GM18507 (cell line): Measurements from ENCODE around the gene UGGT1.
"Not testable (repeated sequence)": the region's sequence is repeated elsewhere in the genome, so short reads cannot be mapped to it uniquely, and the experiment has no call there.

Experiments
- DNase-seq: peaks from one replicate; pipeline ENCODE4 v3.0.0; 2011; ENCODE audit warnings: low read depth; ENCODE audit not compliant: insufficient read length; ENCODE audit errors: extremely low spot score
- FAIRE-seq: peaks from 2 replicates; lab custom pipeline; 2011; peaks lifted over from hg19 to GRCh38; lab: Jason Lieb, UNC

The UGGT1 gene

DNA sequence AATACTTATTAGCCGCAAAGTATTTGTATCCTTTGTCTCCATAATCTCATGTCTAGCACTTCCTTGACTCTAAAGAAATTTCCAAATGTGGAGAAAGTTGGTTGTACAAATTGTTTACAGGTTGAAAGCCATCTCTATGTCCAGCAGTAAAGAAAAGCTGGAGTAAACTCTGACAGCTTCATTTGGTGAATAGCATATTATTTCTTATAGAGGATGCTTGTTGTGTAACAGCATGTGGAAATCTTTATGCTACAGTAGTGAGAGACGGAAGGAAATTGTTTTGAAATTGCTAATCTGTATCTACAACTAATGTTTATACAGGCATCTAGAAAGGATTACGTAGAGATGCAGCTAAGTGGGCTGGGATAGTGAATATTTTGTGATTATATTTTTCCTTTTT lies 78.5 kb downstream of the UGGT1 start:
- DNase-seq (no peak), FAIRE-seq (no peak)

DNA sequence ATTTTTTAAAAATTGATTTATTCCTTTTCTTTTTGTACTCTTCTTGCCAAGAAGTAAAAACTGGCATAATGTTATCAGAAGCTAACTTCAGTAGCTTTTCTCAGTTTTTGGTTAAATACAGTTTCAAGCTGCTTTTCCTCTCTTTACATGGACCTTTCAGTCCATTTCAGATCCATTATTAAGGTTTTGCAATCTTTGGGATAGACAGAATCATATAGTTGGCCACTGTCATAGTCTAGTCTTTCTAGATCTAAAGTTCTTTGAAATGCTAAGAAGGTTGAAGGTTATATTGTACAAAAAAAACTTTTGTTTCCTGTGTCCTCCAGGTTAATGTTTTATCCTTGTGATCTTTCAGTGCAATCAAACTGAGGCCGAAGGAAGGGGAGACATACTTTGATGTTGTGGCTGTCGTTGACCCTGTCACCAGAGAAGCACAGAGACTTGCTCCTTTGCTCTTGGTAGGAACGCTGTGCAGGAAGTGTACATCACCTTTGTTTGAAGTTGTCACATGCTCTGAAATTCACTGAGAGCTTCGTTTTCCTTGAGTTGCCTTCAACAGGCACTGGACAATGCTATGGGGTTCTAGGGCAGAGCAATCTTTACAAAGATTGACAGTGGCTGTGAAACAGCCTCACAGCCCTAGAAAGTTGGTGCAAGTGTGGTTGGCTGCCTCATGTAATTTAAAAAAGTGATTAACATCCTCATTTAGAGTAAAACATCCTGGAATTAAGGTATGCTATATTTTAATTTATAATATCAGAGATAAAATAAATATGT lies 79.1 kb downstream of the UGGT1 start:
- FAIRE-seq (no peak), DNase-seq (no peak)

DNA sequence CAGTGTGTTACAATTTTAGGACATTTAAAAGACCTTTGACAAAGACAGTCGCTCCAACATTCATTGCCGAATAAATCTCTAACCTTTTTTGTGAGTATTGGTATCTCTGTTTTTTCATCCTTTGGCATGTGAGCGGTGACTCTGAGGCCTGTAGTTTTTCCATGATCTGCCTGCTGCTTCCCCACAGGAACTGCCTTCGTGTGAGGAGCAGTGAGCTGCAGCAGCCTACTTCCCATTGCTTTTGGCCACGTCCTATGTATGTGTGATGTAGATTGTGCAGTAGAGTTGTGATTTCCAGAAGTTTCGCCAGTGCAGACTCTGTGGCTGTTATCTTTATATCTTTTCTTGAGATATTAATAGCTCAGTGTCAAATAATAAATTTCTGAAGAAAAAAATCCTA lies 79.8 kb downstream of the UGGT1 start:
- no peak for FAIRE-seq
- no peak for DNase-seq

DNA sequence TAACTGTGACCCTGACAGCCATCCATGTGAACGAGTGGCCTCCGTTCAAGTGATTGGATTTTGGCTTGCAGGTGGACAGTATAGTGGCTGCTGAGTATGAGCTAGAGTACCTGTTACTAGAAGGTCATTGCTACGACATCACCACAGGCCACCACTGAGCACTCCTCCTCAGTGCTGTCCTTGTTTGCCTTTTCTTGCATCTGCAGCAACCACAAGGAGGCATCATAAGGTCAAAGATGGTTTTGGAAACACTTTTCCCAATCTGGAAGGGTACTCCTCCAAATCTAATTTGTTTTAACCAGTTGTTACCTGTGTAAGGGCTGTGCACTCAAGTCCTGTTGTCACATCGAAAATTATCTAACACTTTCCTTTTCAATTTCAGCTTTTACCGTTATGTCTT lies 81.2 kb downstream of the UGGT1 start:
- DNase-seq (no peak), FAIRE-seq (no peak)

DNA sequence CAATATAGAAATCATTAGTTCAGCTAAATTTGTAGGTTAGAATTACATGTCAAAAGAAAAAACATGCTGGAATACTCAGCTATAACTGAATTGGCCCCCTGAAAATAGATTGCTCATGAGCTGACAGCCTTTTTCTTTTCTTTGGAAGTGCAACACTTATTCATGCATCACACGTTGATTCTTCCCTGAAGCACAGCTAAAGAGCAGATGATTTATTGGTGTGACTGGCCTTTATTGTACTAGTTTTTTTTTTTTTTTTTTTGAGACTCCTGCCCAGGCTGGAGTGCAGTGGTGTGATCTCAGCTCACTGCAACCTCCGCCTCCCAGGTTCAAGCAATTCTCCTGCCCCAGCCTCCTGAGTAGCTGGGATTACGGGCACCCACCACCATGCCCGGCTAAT lies 83.1 kb downstream of the UGGT1 start:
- not testable (repeated sequence) for FAIRE-seq, DNase-seq

DNA sequence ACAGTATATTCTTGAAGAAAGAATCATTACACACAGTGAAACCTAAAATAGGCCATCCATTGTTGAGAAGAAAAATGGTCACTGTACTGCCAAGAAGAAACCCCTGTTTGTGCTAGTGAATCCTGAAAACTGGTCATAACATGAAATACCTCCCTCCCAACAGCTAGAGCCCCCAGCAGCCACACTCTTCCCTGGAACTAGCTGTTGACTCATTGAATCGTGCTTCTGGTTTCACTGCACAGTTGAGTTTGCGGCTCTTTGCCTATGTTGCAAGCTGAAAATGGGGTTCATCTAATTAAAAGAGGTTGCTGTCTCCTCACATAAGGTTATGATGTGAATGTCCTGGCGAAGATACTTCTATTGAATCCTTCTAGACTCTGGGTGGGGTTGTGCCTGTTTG lies 86.3 kb downstream of the UGGT1 start:
- DNase-seq (no peak), FAIRE-seq (no peak)

DNA sequence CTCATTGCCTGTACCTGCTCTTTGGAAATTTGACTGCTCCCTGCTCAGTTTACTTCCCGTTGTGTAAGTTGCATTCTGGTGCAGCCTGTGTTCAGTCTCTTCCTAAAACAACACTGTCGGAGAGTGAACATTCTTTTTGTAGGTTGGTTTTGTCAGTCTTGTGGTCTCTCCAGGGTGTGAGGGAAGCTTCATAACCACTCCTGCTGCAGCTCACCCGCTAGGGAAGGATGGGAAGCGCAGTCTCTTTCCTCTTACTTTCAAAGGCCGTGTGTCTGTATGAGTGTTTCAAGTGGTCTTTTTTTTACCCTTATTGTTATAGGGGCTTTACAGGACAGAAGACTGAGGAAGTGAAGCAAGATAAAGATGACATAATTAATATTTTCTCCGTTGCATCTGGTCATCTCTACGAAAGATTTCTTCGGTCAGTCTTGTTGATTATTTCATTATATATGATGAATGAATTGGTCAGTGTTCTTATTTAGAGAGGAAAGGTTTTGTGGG lies 87.2 kb downstream of the UGGT1 start:
- DNase-seq (no peak), FAIRE-seq (no peak)

DNA sequence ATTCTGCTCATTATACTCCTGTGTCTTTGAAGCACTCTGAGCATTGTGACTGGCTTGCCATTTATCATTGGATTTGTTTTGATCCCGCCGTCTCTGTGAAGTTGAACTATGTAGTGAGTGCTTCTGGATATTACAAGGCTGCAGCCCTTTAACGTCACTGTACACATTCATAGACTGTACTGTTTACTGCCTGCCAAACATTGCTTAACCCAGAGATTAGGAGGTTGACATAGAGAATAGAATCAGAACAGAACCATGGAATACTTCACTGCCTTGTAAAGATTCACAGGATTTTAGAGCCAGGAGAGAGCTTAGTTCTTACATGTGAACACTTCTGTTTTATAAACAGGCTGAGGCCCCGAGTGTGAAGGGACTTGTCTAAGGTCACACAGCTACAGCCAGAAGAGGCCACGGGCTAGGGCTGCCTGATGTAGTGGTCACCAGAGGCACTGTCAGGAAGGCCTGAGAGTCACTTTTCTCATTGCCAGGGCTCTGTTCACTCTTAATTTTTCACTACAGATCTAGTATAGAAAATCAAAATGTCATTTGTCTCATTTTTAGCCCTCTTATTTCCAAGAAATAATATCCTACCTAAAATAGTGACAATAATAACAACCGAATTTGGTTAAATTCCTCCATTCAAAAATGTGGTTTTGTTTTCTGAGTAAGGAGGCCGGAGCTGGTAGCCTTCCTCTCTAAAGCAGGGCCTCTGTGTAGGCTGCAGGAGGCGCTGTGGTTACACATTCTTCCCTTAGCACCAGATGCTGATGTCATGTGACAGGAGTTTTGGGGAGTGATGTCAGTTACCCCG lies 87.9 kb downstream of the UGGT1 start:
- FAIRE-seq (no peak), DNase-seq (no peak)

DNA sequence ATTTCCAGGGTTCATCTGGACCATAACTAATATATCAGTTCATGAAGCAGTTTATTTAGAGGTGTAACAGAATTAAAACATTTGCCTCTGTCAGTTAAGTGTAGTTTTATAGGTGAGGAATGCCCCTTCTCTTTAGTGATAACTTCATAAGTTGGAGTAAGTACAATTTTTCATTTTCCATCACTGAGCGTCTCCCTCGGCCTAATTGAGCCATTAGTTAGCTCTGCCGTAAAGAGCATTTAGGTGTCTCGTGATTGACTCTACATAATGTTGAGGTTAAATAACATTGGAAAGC lies 88.4 kb downstream of the UGGT1 start:
- FAIRE-seq: no peak
- no peak for DNase-seq

DNA sequence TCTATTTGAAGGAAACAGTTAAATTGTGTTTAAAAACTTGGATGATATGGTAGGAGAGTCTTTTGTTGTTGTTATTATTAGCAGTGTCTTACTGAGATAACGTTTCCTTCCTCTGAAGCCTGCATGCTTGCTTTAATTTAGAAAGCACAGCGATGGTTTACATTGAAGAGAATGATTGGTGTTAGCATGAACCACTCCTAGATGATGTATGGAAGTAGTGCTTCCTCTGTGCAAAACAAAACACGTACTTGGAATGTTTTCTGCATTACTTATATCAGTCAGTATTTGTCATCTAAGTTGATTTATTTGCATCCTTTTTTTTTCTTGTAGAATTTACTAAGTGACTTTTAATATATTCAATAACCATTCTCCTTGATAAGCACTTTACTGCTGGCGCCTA lies 89.0 kb downstream of the UGGT1 start:
- no peak for DNase-seq
- no peak for FAIRE-seq

DNA sequence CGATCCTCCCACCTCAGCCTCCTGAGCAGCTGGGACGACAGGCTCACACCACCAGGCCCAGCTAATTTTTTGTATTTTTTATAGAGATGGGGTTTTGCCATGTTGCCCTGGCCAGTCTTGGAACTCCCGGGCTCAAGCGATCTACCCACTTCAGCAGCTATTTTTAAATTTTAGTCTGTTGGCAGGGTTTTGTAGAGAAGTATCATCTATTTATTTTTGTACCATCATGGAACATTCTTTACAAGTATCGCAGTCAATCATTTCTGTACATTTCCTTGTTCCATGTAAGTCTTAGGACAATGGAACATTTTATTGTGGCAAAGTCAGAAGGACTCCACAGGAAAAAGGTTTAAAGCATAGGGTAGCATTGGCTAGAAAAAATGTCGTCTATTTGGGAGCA lies 94.6 kb downstream of the UGGT1 start:
- no peak for FAIRE-seq
- no peak for DNase-seq

DNA sequence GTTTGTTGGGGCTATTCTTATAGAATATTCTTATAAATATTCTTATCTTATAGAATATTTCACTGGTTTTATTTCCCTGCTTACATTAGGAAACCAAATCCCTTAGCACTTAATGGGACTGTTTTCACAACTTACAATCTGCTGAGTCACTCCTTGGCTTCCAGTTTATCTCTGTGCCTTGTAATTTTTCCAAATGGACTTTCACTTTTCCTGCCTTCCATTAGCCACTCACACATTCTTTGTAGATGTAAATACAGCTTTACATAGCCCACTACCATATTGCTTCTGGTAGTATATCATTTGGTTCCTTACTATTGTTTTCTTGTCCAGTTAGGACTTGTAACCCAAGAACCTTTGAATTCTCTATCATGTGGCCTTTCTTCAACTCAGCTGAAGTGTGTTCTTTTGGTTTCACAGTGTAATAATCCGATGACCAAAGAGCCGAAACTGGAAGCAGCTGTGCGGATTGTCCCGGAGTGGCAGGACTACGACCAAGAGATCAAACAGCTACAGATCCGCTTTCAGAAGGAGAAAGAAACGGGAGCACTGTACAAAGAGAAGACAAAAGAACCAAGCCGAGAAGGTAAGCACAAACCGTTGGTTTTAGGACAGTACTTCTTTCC lies 96.1 kb downstream of the UGGT1 start:
- DNase-seq (no peak), FAIRE-seq (peak; percentile 41)

DNA sequence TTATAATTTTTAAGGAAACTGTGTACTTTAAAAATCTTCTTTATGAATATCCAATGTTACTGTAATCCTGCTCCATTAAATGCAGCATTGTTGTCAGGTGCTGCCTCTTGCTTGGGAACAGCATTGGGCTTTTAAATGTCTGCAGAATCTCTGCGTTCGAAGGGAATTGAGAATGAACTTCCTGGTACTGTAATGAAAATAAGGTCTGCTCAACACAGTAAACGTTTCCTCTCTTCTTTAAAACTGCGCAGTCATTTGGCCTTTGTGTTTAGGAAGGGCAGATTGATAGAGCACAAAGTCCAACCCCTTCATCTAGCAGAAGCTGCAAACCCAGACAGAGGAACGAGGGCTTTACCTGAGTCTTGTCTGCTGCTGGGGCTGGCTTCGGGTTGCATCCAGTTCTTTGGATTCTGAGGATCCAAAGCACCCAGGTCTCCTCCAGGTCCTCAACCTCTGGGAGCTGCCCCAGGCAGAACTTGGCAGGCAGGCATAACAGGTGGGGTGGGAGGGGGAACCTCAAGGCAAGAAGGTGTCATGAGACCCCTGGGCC lies 104.5 kb downstream of the UGGT1 start:
- DNase-seq (no peak), FAIRE-seq (no peak)

DNA sequence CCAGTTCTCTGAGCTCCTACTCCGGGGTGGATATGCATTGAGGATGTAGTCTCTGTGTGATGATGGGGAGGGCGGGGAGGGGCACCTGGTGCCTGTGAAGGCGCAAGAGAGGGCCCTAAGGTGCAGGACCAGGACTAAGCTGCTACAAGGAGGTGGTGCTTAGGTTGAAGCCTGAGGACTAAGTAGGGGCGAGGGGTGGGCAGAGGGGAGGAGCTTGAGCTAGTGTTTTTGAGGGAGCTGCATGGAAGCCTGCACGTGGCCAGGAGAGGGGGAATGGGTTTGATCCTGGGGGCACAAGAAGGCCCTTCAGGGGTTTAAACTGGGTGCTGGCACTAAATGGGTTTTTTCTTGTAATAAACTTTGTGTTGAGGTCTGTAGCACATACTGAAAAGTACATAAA lies 105.0 kb downstream of the UGGT1 start:
- FAIRE-seq (no peak), DNase-seq (no peak)

DNA sequence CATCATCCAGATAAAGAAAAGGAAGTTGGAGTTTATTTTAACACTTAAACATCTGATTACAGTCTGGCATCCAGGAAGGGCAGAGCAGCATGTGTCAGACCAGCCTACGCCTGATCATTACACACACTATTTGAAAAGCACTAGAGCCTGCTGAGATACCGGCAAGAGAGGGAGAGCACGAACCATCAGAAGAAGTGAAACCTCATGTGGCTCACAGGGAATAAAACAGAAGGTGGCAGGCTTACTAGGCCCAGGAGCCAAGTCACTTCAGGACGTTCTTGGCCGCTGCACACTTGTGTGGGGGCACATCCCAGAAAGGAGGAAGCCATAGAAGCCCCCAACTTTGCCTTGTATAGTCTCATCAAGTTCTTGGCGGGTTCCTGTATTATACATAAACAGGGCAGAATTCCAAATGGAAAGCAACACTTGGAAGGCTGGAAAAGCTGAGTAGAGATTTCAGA lies 105.5 kb downstream of the UGGT1 start:
- FAIRE-seq (no peak), DNase-seq (no peak)

DNA sequence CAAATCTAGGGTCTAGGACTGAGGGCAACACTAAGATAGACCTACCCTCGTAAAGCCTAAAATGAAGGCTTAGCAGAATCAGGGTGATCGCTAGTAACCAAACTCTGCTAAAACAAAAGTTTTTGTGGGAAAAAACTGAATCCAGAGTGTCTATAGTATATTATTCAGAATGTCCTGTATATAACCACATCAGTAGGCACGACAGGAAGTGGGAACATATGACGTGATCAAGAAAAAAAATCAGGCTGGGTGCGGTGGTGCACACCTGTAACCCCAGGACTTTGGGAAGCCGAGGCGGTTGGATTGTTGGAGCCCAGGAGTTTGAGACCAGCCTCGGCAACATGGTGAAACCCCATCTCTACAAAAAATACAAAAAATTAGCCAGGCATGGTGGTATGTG lies 106.1 kb downstream of the UGGT1 start:
- FAIRE-seq (no peak), DNase-seq (no peak)

DNA sequence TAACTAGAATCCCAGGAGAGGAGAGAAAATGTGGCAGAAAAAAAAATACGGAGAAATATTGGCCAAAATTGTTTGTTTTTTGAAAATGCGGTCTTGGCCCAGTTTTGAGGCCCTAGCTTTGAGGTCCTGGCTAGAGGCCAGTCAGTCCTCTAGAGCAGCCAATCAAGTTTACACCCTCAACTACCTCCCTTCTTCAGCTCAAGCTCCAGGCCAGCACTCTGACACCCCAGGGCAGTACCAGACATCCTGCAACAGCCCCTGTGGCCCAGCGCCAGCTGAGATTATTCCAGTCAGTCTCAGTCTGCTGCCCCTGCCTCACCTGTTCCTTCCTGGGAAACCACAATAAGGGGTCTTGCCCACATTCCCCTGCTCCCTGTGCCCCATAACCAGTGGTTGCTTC lies 107.7 kb downstream of the UGGT1 start:
- DNase-seq (no peak), FAIRE-seq (no peak)

DNA sequence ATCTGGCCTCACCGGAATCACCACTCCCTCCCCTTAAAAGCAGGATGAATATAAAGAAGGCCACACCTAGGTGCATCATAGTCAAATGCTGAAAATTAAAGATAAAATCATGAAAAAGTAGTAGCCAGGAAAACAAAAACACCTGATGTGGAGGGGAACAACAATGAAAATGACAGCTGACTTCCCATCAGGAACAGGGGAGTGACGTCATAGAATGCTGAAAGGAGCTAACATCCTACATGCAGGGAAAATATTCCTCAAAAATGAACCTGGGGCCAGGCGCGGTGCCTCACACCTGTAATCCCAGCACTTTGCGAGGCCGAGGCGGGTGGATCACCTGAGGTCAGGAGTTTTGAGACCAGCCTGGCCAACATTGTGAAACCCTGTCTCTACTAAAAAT lies 108.1 kb downstream of the UGGT1 start:
- DNase-seq (no peak), FAIRE-seq (no peak)

DNA sequence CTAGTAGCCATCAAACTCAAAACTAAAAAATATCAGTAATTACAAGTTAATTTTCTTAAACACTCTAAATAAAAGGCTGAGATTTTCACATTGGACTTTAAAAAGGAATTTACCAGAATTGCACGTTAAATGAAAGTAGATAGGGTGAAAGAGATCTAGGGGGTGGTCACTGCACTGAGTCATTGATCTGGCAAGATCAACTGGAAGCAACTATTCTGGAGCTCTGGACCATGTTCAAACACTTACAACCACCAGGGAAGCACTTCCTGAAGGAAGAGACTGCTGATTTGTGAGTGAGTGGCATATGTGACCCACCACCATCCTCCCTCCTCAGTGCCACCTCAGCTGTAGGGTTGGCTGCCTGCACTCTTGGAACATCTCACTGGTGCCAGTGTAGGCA lies 111.8 kb downstream of the UGGT1 start:
- no peak for DNase-seq
- no peak for FAIRE-seq

DNA sequence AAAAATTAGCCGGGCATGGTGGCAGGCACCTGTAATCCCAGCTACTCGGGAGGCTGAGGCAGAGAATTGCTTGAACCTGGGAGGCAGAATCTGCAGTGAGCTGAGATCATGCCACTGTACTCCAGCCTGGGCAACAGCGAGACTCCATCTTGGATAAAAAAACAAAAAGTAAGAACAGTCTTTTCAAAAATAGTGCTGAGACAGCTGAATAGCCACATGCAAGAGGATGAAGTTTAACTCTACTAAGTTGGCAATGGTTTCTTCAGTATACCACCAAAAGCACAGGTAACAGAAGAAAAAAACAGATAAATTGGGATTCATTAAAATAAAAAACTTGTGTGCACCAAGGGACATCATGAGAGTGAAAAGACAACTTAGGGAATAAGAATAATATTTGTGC lies 115.2 kb downstream of the UGGT1 start:
- no peak for DNase-seq

More for the DNA sequence above, 115.2 kb downstream of the UGGT1 start:
- FAIRE-seq: no peak
